ENCODE data around the gene ISG15. TPM values are rescaled to one million over a fixed set of nuclear protein-coding genes. Genes with fewer than 3 reads are reported as not detected.

The ISG15 gene
- total RNA-seq, 4 donors from 2014 or later: 36.0 to 70.6 (median 40.8) TPM; not detected in 1

- no peak for DNase-seq
- Histone ChIP-seq H3K4me1 (peaks cover 9 to 15% (median 13%) of the 10 kb centered on the region in 4 donors), H3K36me3 (no peaks in the 10 kb centered on the region), H3K4me3 (no peak overlapping the region), H3K9me3 (no peaks in the 10 kb centered on the region), H3K27me3 (peaks cover 22% of the 10 kb centered on the region), H3K27ac (no peak overlapping the region)
- whole genome bisulfite sequencing, 2 donors (ENCODE audit: low coverage in 1 of 2): 93% methylated on average over 10 of the region's 10 CpGs; no CpG with 5 or more reads in 1 of the 2 donors
- in situ Hi-C loops (cut with MboI; ENCODE audit: low pct_ligation_motif_present in 1 of 4, low pct_unique_long_range_greater_than_20kb in 1 of 4, low sequenced_read_pairs in 3 of 4): no loop called here
- intact Hi-C loops (cut with DNase I; ENCODE audit: low total_unique reads): no loop called here
- TF ChIP-seq POLR2AphosphoS5 (IDR thresholded peaks at IDR 0.05) (no peak), CTCF (IDR thresholded peaks at IDR 0.05) (no peak), EP300 (IDR thresholded peaks at IDR 0.05; ENCODE audit: low read depth) (no peak), POLR2A (IDR thresholded peaks at IDR 0.05) (no peak)
Measured at GRCh38 chr1:1042835-1043234, 29.5 kb downstream of the ISG15 start.

GRCh38 chr1:1043411-1043810, 30.1 kb downstream of the ISG15 start:
- Histone ChIP-seq H3K36me3 (no peaks in the 10 kb centered on the region), H3K4me1 (peaks cover 9 to 15% (median 13%) of the 10 kb centered on the region in 4 donors), H3K27me3 (peaks cover 16% of the 10 kb centered on the region), H3K4me3 (no peak overlapping the region), H3K27ac (no peak overlapping the region), H3K9me3 (no peaks in the 10 kb centered on the region)
- no peak for DNase-seq
- intact Hi-C loops (cut with DNase I; ENCODE audit: low total_unique reads): no loop called here
- TF ChIP-seq POLR2AphosphoS5 (IDR thresholded peaks at IDR 0.05) (no peak), CTCF (IDR thresholded peaks at IDR 0.05) (no peak), POLR2A (IDR thresholded peaks at IDR 0.05) (no peak), EP300 (IDR thresholded peaks at IDR 0.05; ENCODE audit: low read depth) (no peak)
- in situ Hi-C loops (cut with MboI; ENCODE audit: low pct_ligation_motif_present in 1 of 4, low pct_unique_long_range_greater_than_20kb in 1 of 4, low sequenced_read_pairs in 3 of 4): no loop called here
- 97% methylated on average over 24 of the region's 27 CpGs; no CpG with 5 or more reads in 1 of the 2 donors for WGBS, 2 donors (ENCODE audit: low coverage in 1 of 2)

- Histone ChIP-seq H3K36me3 (no peaks in the 10 kb centered on the region), H3K9me3 (no peaks in the 10 kb centered on the region), H3K27ac (no peak overlapping the region), H3K4me3 (no peak overlapping the region), H3K4me1 (peaks cover 9 to 15% (median 13%) of the 10 kb centered on the region in 4 donors), H3K27me3 (peaks cover 14% of the 10 kb centered on the region)
- DNase-seq: no peak
- WGBS, 2 donors (ENCODE audit: low coverage in 1 of 2): 94% methylated on average over 23 of the region's 33 CpGs; no CpG with 5 or more reads in 1 of the 2 donors
- TF ChIP-seq POLR2AphosphoS5 (IDR thresholded peaks at IDR 0.05): no peak
- intact Hi-C loops (cut with DNase I; ENCODE audit: low total_unique reads): no loop called here
- in situ Hi-C loops (cut with MboI; ENCODE audit: low pct_ligation_motif_present in 1 of 4, low pct_unique_long_range_greater_than_20kb in 1 of 4, low sequenced_read_pairs in 3 of 4): no loop called here
Measured at GRCh38 chr1:1043921-1044320, 30.6 kb downstream of the ISG15 start.

- Histone ChIP-seq H3K4me3 (no peak overlapping the region), H3K36me3 (no peaks in the 10 kb centered on the region), H3K27me3 (peaks cover 8% of the 10 kb centered on the region), H3K9me3 (no peaks in the 10 kb centered on the region), H3K4me1 (peaks cover 9 to 11% (median 11%) of the 10 kb centered on the region in 4 donors), H3K27ac (no peak overlapping the region)
- TF ChIP-seq POLR2A (IDR thresholded peaks at IDR 0.05) (no peak), POLR2AphosphoS5 (IDR thresholded peaks at IDR 0.05) (no peak), CTCF (IDR thresholded peaks at IDR 0.05) (no peak), EP300 (IDR thresholded peaks at IDR 0.05; ENCODE audit: low read depth) (no peak)
- WGBS, 2 donors (ENCODE audit: low coverage in 1 of 2): 70 to 92% methylated on average over 4 to 34 of the region's 34 CpGs
- in situ Hi-C loops (cut with MboI; ENCODE audit: low pct_ligation_motif_present in 1 of 4, low pct_unique_long_range_greater_than_20kb in 1 of 4, low sequenced_read_pairs in 3 of 4) (no loop called here), intact Hi-C loops (cut with DNase I; ENCODE audit: low total_unique reads) (no loop called here)
- DNase-seq: no peak
Measured at GRCh38 chr1:1044455-1045078, 31.3 kb downstream of the ISG15 start.
